H1 (cell line): ENCODE data around the gene PGM2L1.

ENCODE experiments used
- ATF3 ChIP-seq: IDR thresholded peaks from 2 replicates; pipeline ENCODE4 v1.6.1; 2011; ENCODE audit warnings: low read depth, mild to moderate bottlenecking, low read length; ENCODE audit not compliant: insufficient read depth
- HDAC6 ChIP-seq: IDR thresholded peaks from one replicate; pipeline ENCODE4 v1.7.1; 2012; ENCODE audit warnings: low read depth, mild to moderate bottlenecking, inconsistent platforms, low read length, moderate library complexity
- POLR2AphosphoS5 ChIP-seq: IDR thresholded peaks from 2 replicates; pipeline ENCODE4 v1.6.1; 2011; ENCODE audit warnings: low read depth, low read length
- RAD21 ChIP-seq, 2 experiments: IDR thresholded peaks in 1 of 2; conservative IDR thresholded peaks in 1 of 2; 2 replicates each; pipeline ENCODE4 v1.6.1; 2011; ENCODE audit warnings: low read depth in 2 of 2, low read length in 2 of 2, improper control_type of control experiment in 1 of 2, inconsistent platforms in 1 of 2, mild to moderate bottlenecking in 1 of 2, moderate library complexity in 1 of 2
- TAF1 ChIP-seq: IDR thresholded peaks from 2 replicates; pipeline ENCODE4 v1.6.1; 2011; ENCODE audit warnings: mild to moderate bottlenecking, low read depth, low read length
- YY1 ChIP-seq: IDR thresholded peaks from 2 replicates; pipeline ENCODE4 v1.6.1; 2011; ENCODE audit warnings: low read depth, mild to moderate bottlenecking, low read length
- TF ChIP-seq, protein P1 (sequence below), 3 experiments: IDR thresholded peaks; 1 replicate in 2 of 3; 2 replicates in 1 of 3; pipeline versions ENCODE4 v1.5.1 to v1.6.1; 2011; ENCODE audit warnings: low read length in 3 of 3, mild to moderate bottlenecking in 3 of 3, inconsistent platforms in 2 of 3, low read depth in 1 of 3, moderate library complexity in 1 of 3; ENCODE audit not compliant: insufficient read depth in 1 of 3; ENCODE audit errors: control extremely low read depth in 1 of 3

DNA sequence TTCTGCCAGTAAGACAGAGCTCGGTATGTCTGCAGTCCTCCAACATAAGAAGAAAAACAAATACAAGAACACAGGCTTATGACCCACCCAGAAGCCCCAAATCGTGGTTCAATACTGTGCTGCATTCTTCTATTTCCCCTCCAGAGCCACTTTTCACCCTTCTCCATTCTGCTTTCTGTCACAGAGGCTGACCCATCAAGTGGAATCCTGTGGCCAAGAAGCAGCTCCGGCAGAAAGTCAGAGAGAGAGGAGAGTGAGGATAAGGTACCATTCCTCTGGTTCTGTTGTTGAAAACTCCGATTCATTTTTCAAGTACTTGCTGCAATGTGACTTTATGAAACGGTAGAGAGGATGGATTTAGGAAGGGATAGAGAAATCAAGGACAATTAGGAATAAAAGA lies 30.4 kb downstream of the PGM2L1 start:
- no peak for TF ChIP-seq HDAC6
- TF ChIP-seq, protein P1, sequence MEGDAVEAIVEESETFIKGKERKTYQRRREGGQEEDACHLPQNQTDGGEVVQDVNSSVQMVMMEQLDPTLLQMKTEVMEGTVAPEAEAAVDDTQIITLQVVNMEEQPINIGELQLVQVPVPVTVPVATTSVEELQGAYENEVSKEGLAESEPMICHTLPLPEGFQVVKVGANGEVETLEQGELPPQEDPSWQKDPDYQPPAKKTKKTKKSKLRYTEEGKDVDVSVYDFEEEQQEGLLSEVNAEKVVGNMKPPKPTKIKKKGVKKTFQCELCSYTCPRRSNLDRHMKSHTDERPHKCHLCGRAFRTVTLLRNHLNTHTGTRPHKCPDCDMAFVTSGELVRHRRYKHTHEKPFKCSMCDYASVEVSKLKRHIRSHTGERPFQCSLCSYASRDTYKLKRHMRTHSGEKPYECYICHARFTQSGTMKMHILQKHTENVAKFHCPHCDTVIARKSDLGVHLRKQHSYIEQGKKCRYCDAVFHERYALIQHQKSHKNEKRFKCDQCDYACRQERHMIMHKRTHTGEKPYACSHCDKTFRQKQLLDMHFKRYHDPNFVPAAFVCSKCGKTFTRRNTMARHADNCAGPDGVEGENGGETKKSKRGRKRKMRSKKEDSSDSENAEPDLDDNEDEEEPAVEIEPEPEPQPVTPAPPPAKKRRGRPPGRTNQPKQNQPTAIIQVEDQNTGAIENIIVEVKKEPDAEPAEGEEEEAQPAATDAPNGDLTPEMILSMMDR (IDR thresholded peaks at IDR 0.05; ENCODE audit: control extremely low read depth in 1 of 3, insufficient read depth in 1 of 3, low read depth in 1 of 3, low read length in 3 of 3): no peak
- TF ChIP-seq YY1: no peak
- TF ChIP-seq ATF3: no peak
- no peak for TF ChIP-seq POLR2AphosphoS5
- no peak for TF ChIP-seq TAF1
- no peak for TF ChIP-seq RAD21 (IDR thresholded peaks at IDR 0.05 in 1 of 2, conservative IDR thresholded peaks at IDR 0.05 in 1 of 2; ENCODE audit: low read depth in 2 of 2, low read length in 2 of 2)
